Activated naive CD8-positive, alpha-beta T cell treated with anti-CD3 and anti-CD28 coated beads for 36 hours (primary cell): Measurements from ENCODE around the gene ESD. TPM values are rescaled to one million over a fixed set of nuclear protein-coding genes. Genes with fewer than 3 reads are reported as not detected.

Experiments used
- DNase-seq: peaks from one replicate; pipeline ENCODE4 v3.0.0; 2021
- H3K27ac Mint-ChIP-seq: one replicate; pipeline ENCODE4 v1.8.0; 2022; ENCODE audit warnings: mild to moderate bottlenecking, moderate library complexity, mixed read lengths
- H3K27me3 Mint-ChIP-seq: one replicate; pipeline ENCODE4 v1.8.0; 2022; ENCODE audit warnings: mild to moderate bottlenecking, mixed read lengths
- H3K36me3 Mint-ChIP-seq: one replicate; pipeline ENCODE4 v1.8.0; 2021; ENCODE audit warnings: mild to moderate bottlenecking, mixed read lengths
- H3K4me1 Mint-ChIP-seq: one replicate; pipeline ENCODE4 v1.8.0; 2021; ENCODE audit warnings: mixed read lengths
- H3K4me3 Mint-ChIP-seq: one replicate; pipeline ENCODE4 v1.8.0; 2022; ENCODE audit warnings: mild to moderate bottlenecking, moderate library complexity, mixed read lengths
- H3K9me3 Mint-ChIP-seq: one replicate; pipeline ENCODE4 v1.8.0; 2022; ENCODE audit warnings: mixed read lengths
- total RNA-seq, 2 experiments: library from RNA; stranded (reverse); gene quantifications; one replicate each; pipeline ENCODE4 v1.2.3, GENCODE V29; 2021

ESD gene
- total RNA-seq, 2 experiments from 2014 or later: 140 to 142 TPM

DNA sequence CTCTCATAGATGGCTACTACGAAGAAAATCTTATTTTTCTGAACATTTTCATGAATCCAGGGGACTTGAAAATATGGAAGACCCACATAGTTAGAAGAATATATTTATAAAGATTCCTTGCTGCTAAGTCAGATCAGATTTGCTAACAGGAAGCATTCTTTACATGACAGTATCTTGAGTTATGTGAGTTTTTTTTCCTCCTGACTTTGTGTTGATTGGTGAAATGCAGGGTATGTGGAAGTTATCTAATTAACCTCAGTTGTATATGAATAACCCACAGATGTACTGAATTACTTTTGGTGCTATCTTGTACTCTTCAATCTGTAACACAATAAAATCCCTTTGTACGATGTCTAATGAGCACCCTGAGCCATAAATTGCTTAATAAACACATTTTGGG is 53.8 kb downstream of the ESD start:
- Mint-ChIP-seq H3K4me1 (no peaks in the 10 kb centered on the region), H3K9me3 (no peaks in the 10 kb centered on the region), H3K27ac (no peak overlapping the region), H3K36me3 (peaks cover 17% of the 10 kb centered on the region), H3K4me3 (no peak overlapping the region), H3K27me3 (no peaks in the 10 kb centered on the region)
- DNase-seq: no peak

DNA sequence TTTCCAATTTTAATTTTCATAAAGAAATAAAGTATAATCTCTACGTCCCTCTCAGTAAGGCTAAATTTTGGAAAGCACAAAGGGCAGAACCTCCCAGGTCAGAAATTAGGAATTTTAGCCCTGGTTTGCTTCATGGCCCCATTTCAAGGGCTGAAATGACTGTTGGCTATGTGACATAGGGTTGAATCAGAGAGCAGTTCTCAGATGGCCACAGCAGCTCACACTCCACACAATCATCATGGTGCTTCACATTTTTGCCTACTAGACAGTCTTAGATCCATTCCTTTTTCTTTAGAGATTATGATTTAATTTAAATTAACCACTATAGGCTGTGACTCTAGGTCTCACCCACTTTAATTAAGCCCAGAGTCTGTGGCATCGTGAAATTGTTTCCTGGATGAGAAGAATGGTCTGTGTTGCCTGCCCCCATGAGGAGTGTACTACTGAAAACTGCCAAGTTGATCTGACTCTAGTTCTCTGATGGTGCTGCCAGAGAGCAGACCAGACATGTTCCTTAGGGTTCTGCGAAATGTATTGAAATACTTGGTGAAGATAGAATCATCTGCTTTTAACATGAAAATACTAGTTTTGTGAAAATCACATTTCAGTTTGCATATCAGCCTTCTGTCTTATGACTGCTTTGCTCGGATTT is 57.4 kb downstream of the ESD start:
- Mint-ChIP-seq H3K4me3 (no peak overlapping the region), H3K9me3 (no peaks in the 10 kb centered on the region), H3K27me3 (no peaks in the 10 kb centered on the region), H3K4me1 (no peaks in the 10 kb centered on the region), H3K27ac (no peak overlapping the region), H3K36me3 (peaks cover 5% of the 10 kb centered on the region)
- no peak for DNase-seq

DNA sequence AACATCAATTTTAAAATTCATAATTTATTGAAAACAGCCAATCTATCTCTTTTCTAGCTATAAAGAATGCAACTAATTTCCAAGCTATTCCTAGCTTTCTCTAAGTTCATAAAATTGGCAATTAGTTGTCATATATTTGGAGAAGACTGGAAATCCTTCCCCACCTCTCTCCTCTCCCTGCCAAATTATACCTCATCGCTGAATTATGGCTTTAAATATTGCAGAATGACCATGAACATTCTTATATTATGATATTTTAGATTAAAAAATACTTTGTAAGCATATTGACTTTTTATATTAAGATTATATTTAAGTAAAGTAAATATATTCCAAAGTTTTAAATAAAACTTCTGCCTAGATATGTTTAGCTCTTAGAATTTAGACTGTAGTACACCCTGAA is 58.2 kb downstream of the ESD start:
- DNase-seq: no peak
- H3K27ac Mint-ChIP-seq: no peak overlapping the region
- H3K4me3 Mint-ChIP-seq: no peak overlapping the region
- no peaks in the 10 kb centered on the region for H3K9me3 Mint-ChIP-seq
- peaks cover 5% of the 10 kb centered on the region for H3K36me3 Mint-ChIP-seq
- no peaks in the 10 kb centered on the region for H3K4me1 Mint-ChIP-seq
- H3K27me3 Mint-ChIP-seq: no peaks in the 10 kb centered on the region

DNA sequence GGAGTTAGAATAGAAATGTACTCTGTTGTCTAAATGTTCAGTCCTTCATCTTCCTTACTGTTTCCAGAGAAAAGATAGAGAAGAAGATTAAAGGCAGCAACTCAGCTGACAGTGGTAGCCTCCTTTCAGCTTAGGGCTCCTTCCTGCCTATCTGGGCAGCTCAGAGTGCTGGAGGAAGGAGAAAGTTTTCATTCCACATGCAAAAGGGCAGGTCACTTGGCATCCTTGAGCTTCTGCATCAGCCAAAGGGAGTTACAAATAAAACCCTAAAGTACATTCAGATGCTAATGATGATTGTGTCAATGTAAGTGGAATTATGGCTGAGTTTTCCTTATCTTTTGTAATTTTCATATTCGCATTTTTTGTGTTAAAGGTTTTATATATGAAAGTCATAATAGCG is 58.9 kb downstream of the ESD start:
- Mint-ChIP-seq H3K4me3 (no peak overlapping the region), H3K27ac (no peak overlapping the region), H3K4me1 (no peaks in the 10 kb centered on the region), H3K9me3 (no peaks in the 10 kb centered on the region), H3K36me3 (peaks cover 5% of the 10 kb centered on the region), H3K27me3 (no peaks in the 10 kb centered on the region)
- DNase-seq: no peak

DNA sequence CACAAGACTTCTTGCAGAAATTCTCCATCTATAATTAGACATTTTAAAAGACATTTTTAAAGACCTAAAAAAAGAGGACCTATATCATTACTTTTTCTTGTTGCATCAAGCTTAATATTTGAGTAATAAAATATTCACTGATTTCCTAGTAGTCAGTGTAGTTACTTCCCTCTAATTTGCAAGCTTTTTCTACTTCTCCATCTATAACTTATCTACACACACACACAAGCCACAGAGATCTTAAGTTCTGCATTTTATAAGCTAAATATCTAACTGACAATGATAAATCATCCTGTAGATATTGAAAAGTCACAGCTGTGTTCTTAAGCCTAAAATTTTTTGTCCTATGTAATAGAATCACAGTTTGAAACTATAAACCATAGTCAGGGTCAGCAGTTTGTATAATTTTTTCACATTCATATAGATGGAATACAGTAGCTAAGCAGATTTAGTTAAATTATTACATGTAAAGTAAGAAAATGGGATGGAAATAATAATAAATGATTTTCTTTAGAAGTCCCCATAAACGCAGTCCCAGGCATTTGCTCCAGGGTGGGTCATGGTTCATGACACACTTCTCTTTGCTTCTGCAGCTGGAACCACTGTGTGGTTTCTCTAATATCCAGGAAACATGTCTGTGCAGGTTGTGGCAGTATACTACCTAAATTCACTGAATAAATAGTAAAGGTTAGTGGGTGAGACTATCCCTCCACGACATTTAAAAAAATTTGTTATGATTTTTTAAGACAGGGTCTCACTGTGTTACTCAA is 60.2 kb downstream of the ESD start:
- H3K4me3 Mint-ChIP-seq: no peak overlapping the region
- no peak overlapping the region for H3K27ac Mint-ChIP-seq
- H3K4me1 Mint-ChIP-seq: no peaks in the 10 kb centered on the region
- no peaks in the 10 kb centered on the region for H3K27me3 Mint-ChIP-seq
- H3K9me3 Mint-ChIP-seq: no peaks in the 10 kb centered on the region
- peaks cover 6% of the 10 kb centered on the region for H3K36me3 Mint-ChIP-seq
- no peak for DNase-seq

DNA sequence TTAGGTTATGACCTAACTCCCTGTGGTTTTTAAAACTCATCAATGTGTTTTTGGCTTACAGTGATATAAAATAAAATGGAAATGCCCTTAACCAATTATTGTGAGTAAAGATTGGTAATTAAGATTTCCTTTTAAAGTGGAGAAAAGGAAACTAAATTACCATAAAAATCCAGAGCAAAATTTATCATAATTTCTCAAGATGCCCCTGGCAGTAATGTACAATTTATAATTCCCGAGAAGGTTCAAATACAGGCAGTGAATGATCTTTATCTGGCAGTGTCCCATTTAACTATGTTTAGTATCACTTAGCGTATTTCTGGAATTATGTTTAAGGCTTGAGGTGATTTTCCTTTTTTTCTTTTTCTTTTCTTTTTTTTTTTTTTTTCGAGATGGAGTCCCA is 61.5 kb downstream of the ESD start:
- Mint-ChIP-seq H3K9me3 (no peaks in the 10 kb centered on the region), H3K36me3 (peaks cover 8% of the 10 kb centered on the region), H3K4me3 (no peak overlapping the region), H3K27me3 (no peaks in the 10 kb centered on the region), H3K27ac (no peak overlapping the region), H3K4me1 (no peaks in the 10 kb centered on the region)
- DNase-seq: no peak

DNA sequence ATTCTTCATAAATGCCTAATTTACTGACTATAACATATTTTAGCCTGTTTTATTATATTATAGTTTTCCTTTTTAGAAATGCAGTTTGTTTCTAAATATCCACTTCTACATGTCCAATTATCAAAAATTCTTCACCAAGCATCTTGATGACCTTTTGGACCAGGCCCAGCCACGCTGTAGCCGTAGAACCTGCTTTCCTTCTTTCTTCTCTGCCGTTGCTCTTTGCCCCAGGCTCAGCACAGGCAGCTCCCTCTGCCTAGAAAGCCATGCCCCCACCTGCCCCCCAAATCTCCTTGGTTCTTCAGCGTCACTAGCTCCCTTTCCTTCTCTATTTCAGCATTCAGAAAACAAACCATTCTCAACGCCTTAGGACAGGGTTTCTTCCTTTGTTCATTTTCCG is 65.4 kb downstream of the ESD start:
- H3K4me1 Mint-ChIP-seq: peaks cover 3% of the 10 kb centered on the region
- no peak overlapping the region for H3K4me3 Mint-ChIP-seq
- no peak overlapping the region for H3K27ac Mint-ChIP-seq
- H3K9me3 Mint-ChIP-seq: no peaks in the 10 kb centered on the region
- no peaks in the 10 kb centered on the region for H3K27me3 Mint-ChIP-seq
- no peak for DNase-seq
- peaks cover 29% of the 10 kb centered on the region for H3K36me3 Mint-ChIP-seq

DNA sequence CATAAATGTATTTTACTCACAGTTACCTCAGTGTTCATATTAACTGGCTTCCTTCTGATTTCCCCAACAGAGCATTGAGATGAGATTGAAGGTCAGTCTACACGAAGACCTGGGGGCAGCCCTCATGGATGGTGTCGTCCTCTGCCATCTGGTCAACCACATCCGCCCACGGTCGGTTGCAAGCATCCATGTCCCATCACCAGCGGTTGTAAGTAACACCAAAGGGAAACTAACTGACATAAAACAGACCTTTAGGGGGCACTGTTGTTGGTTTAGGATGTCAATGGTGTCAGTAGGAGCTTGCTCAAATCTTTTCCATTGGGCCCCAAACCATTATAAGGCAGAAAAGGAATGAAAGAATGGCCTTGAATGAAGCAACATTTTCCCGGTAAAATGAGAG is 68.2 kb downstream of the ESD start:
- no peaks in the 10 kb centered on the region for H3K9me3 Mint-ChIP-seq
- no peak overlapping the region for H3K27ac Mint-ChIP-seq
- H3K36me3 Mint-ChIP-seq: peaks cover 44% of the 10 kb centered on the region
- H3K27me3 Mint-ChIP-seq: no peaks in the 10 kb centered on the region
- peak; percentile 31 for DNase-seq
- no peak overlapping the region for H3K4me3 Mint-ChIP-seq
- peaks cover 3% of the 10 kb centered on the region for H3K4me1 Mint-ChIP-seq

DNA sequence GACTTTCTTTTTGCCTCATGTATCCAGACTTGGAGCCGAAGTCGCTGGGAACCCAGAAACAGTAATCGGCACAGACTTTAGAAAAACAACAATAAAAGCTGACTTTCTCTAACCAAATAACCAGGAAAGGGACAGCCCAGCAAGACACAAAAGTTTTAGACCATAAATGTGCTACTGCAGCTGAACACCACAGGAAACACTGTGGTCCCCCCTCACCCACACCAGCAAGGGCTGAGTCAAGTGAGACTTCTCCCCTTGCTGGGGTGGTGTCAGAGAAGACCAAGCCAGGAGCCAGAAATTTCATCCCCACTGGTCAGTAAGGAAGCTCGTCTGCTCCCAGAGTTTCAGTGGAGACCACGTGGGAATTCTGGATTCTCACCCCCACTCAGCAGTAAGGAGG is 70.6 kb downstream of the ESD start:
- peaks cover 3% of the 10 kb centered on the region for H3K4me1 Mint-ChIP-seq
- peaks cover 43% of the 10 kb centered on the region for H3K36me3 Mint-ChIP-seq
- no peaks in the 10 kb centered on the region for H3K27me3 Mint-ChIP-seq
- no peak overlapping the region for H3K4me3 Mint-ChIP-seq
- H3K27ac Mint-ChIP-seq: no peak overlapping the region
- DNase-seq: no peak
- H3K9me3 Mint-ChIP-seq: no peaks in the 10 kb centered on the region

Other genes with a start within 250 kb of the ESD start
- gene LRCH1, start 244.0 kb downstream of the ESD start, total RNA-seq: 10 to 100 TPM; 16.9 to 18.1 TPM
- not detected for gene HTR2A, start 99.9 kb upstream of the ESD start, total RNA-seq